ENCODE data around the gene TMEM150B. TPM values are rescaled to one million over a fixed set of nuclear protein-coding genes. Genes with fewer than 3 reads are reported as not detected.

Gene TMEM150B
- total and polyA plus RNA-seq, 2 experiments from 2014 or later, result 0.29 TPM; not detected in 1

- H3K27ac ChIP-seq (ENCODE audit: low read depth), result no peak overlapping the region
- no peaks in the 10 kb centered on the region for H4K20me1 ChIP-seq (replicated peaks; ENCODE audit: insufficient read depth)
- H3K4me2 ChIP-seq, result no peak overlapping the region
- H3K4me1 ChIP-seq (ENCODE audit: insufficient read depth), result no peaks in the 10 kb centered on the region
- peaks cover 33% of the 10 kb centered on the region for H3K27me3 ChIP-seq (ENCODE audit: insufficient read depth)
- no peaks in the 10 kb centered on the region for H3K36me3 ChIP-seq (ENCODE audit: insufficient read depth)
- H3K79me2 ChIP-seq (replicated peaks; ENCODE audit: insufficient read depth), result no peaks in the 10 kb centered on the region
- DNase-seq (ENCODE audit: low spot score) (no peak), ATAC-seq (no peak)
- Mint-ChIP-seq H3K4me1 (peaks cover 13% of the 10 kb centered on the region; the same call in 2 of the 3 replicates), H3K9me3 (no peaks in the 10 kb centered on the region; the same call in 2 of the 3 replicates), H3K27me3 (ENCODE audit: insufficient read depth, low read depth, poor library complexity) (peaks cover 35% of the 10 kb centered on the region), H3K4me3 (no peak overlapping the region), H3K27ac (no peak overlapping the region), H3K36me3 (ENCODE audit: low read depth) (no peaks in the 10 kb centered on the region)
- H3K9me2 ChIP-seq (ENCODE audit: insufficient read depth), result no peaks in the 10 kb centered on the region
- H3F3A ChIP-seq (replicated peaks; ENCODE audit: low read depth), result peaks cover 4% of the 10 kb centered on the region; the same call in 1 of the 2 replicates
- TF ChIP-seq NANOG (IDR thresholded peaks at IDR 0.05; ENCODE audit: borderline replicate concordance) (no peak), REST (IDR thresholded peaks at IDR 0.05; ENCODE audit: unreplicated experiment) (no peak), JUNB (IDR thresholded peaks at IDR 0.05; ENCODE audit: unreplicated experiment) (no peak), EZH2 (IDR thresholded peaks at IDR 0.05; ENCODE audit: low read depth, unreplicated experiment) (no peak), ZNF114 (CRISPR knock-in tag; IDR thresholded peaks at IDR 0.05) (no peak), EZH2phosphoT487 (IDR thresholded peaks at IDR 0.05; ENCODE audit: unreplicated experiment) (no peak), STAT1 (IDR thresholded peaks at IDR 0.05; ENCODE audit: unreplicated experiment) (no peak), ETS1 (IDR thresholded peaks at IDR 0.05) (no peak), ZNF462 (CRISPR knock-in tag; IDR thresholded peaks at IDR 0.05) (no peak), ZNF331 (CRISPR knock-in tag; IDR thresholded peaks at IDR 0.05; ENCODE audit: low read depth) (no peak), CREB1 (CRISPR knock-in tag; IDR thresholded peaks at IDR 0.05; ENCODE audit: low read depth) (no peak), CTCF (conservative IDR thresholded peaks at IDR 0.05; ENCODE audit: low read depth in 2 of 2) (no peak), POLR2AphosphoS5 (IDR thresholded peaks at IDR 0.05; ENCODE audit: low read depth) (no peak)
- no peak overlapping the region for H3K4me3 ChIP-seq
- H2AFZ ChIP-seq, result no peak overlapping the region
These were observed 40.1 kb upstream of the TMEM150B start for GRCh38 chr19:55365245-55365644.

Data from GM23338 (cell line).